GM12891 (cell line): ENCODE results near the gene TLE6.

Source experiments
- POLR2A ChIP-seq: IDR thresholded peaks from 2 replicates; pipeline ENCODE4 v1.6.1; 2011; ENCODE audit warnings: low read depth, low read length, control low read depth
- POLR2AphosphoS5 ChIP-seq: IDR thresholded peaks from 2 replicates; pipeline ENCODE4 v1.6.1; 2011; ENCODE audit warnings: low read depth, low read length, control low read depth
- SPI1 ChIP-seq: IDR thresholded peaks from 2 replicates; pipeline ENCODE4 v1.6.1; 2011; ENCODE audit warnings: low read depth, low read length, control low read depth
- TAF1 ChIP-seq: IDR thresholded peaks from 2 replicates; pipeline ENCODE4 v1.6.1; 2011; ENCODE audit warnings: low read depth, low read length, control low read depth

DNA sequence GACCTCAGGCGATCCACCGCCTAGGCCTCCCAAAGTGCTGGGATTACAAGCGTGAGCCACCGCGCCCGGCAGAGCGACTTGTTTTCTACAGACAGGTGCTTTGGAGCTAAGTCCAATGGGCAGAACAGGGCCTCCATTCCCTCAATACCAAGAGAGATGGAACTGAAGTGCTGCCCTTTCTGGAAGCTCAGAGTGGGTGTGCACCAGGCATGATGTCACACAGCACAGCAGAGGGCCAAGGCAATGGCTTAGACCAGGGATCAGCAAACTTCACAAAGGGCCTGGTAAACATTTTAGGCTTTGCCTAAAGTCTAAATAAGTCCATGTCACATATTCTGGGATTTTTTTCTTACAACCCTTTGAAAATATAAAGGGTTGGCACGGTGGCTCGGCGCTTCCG is 21.3 kb downstream of the TLE6 start:
- no peak for TF ChIP-seq POLR2A
- no peak for TF ChIP-seq TAF1
- TF ChIP-seq POLR2AphosphoS5 = no peak
- no peak for TF ChIP-seq SPI1
